K562 (cell line): ENCODE results near the gene F11R.

ENCODE experiments used
- ATF2 ChIP-seq: sonication (generic); formaldehyde crosslinking; IDR thresholded peaks from 2 replicates; pipeline ENCODE4 v1.8.1; 2022; ENCODE audit warnings: missing genetic modification reagents
- ATF6 ChIP-seq: sonication (generic); formaldehyde crosslinking; IDR thresholded peaks from 2 replicates; pipeline ENCODE4 v1.4.0; 2020; ENCODE audit warnings: mild to moderate bottlenecking, missing genetic modification reagents
- KLF10 ChIP-seq: fragments of 250-450 bp; sonication (Bioruptor Pico); IDR thresholded peaks from 2 replicates; pipeline ENCODE4 v1.6.1; 2021; ENCODE audit warnings: matching md5 sums
- RCOR1 ChIP-seq, 2 experiments: IDR thresholded peaks; 2 replicates each; pipeline ENCODE4 v1.6.1; 2012; ENCODE audit warnings: low read depth in 2 of 2, low read length in 2 of 2, borderline replicate concordance in 1 of 2, improper control_type of control experiment in 1 of 2
- REST ChIP-seq, 2 experiments: fragments of 450-650 bp; formaldehyde crosslinking in 1 of 2; IDR thresholded peaks; 2 replicates each; pipeline versions ENCODE4 v1.4.0 to v1.6.1; 2014 to 2020; ENCODE audit warnings: mild to moderate bottlenecking in 2 of 2, borderline replicate concordance in 1 of 2, low read depth in 1 of 2

- TF ChIP-seq KLF10 (CRISPR knock-in tag) (no peak), REST (IDR thresholded peaks at IDR 0.05; ENCODE audit: borderline replicate concordance) (no peak), REST (CRISPR knock-in tag; IDR thresholded peaks at IDR 0.05; ENCODE audit: low read depth) (no peak), ATF2 (CRISPR knock-in tag) (no peak), ATF6 (CRISPR knock-in tag) (no peak), RCOR1 (IDR thresholded peaks at IDR 0.05; ENCODE audit: borderline replicate concordance in 1 of 2, low read depth in 2 of 2, low read length in 2 of 2) (no peak)
Observed at GRCh38 chr1:161031874-161032273, 10.9 kb upstream of the F11R start.
